ENCODE measurements around the gene PRKAG2. TPM values are rescaled to one million over a fixed set of nuclear protein-coding genes. Genes with fewer than 3 reads are reported as not detected.

PRKAG2 gene
- total RNA-seq, 1 donor from 2014 or later = 13.5 TPM

DNA sequence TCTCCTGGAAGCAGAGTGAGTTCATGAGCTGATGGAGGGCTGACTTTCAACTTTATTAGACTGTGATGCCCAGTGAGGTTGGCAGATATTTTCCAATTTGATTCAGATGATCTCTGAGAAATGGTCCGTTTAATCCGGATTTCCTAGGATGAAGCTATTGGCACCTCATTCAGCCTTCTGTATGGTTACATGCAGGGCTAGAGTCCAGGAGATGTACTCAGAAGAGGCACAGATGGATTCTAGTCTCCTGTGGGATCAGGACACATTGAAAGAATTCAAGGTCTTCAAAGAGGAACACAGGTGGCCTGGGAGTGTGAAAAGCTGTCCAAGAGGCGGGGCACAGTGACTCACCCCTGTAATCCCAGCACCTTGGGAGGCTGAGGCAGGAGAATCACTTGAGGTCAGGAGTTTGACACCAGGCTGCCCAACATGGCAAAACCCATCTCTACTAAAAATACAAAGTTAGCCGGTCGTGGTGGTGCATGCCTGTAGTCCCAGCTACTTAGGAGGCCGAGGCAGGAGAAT is 334.2 kb downstream of the PRKAG2 start:
- peaks cover 8% of the 10 kb centered on the region for H3K27me3 Mint-ChIP-seq (ENCODE audit: unreplicated experiment)
- TF ChIP-seq, protein P1, sequence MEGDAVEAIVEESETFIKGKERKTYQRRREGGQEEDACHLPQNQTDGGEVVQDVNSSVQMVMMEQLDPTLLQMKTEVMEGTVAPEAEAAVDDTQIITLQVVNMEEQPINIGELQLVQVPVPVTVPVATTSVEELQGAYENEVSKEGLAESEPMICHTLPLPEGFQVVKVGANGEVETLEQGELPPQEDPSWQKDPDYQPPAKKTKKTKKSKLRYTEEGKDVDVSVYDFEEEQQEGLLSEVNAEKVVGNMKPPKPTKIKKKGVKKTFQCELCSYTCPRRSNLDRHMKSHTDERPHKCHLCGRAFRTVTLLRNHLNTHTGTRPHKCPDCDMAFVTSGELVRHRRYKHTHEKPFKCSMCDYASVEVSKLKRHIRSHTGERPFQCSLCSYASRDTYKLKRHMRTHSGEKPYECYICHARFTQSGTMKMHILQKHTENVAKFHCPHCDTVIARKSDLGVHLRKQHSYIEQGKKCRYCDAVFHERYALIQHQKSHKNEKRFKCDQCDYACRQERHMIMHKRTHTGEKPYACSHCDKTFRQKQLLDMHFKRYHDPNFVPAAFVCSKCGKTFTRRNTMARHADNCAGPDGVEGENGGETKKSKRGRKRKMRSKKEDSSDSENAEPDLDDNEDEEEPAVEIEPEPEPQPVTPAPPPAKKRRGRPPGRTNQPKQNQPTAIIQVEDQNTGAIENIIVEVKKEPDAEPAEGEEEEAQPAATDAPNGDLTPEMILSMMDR (IDR thresholded peaks at IDR 0.05) = no peak
- peaks cover 15% of the 10 kb centered on the region for H3K4me1 Mint-ChIP-seq (ENCODE audit: unreplicated experiment)
- no peak overlapping the region for H3K4me3 Mint-ChIP-seq (ENCODE audit: unreplicated experiment)
- H3K36me3 Mint-ChIP-seq (ENCODE audit: unreplicated experiment) = no peaks in the 10 kb centered on the region
- H3K9me3 Mint-ChIP-seq (ENCODE audit: unreplicated experiment) = no peaks in the 10 kb centered on the region
- no peak for DNase-seq (ENCODE audit: extremely low spot score, unreplicated experiment)
- H3K27ac Mint-ChIP-seq (ENCODE audit: unreplicated experiment) = no peak overlapping the region

DNA sequence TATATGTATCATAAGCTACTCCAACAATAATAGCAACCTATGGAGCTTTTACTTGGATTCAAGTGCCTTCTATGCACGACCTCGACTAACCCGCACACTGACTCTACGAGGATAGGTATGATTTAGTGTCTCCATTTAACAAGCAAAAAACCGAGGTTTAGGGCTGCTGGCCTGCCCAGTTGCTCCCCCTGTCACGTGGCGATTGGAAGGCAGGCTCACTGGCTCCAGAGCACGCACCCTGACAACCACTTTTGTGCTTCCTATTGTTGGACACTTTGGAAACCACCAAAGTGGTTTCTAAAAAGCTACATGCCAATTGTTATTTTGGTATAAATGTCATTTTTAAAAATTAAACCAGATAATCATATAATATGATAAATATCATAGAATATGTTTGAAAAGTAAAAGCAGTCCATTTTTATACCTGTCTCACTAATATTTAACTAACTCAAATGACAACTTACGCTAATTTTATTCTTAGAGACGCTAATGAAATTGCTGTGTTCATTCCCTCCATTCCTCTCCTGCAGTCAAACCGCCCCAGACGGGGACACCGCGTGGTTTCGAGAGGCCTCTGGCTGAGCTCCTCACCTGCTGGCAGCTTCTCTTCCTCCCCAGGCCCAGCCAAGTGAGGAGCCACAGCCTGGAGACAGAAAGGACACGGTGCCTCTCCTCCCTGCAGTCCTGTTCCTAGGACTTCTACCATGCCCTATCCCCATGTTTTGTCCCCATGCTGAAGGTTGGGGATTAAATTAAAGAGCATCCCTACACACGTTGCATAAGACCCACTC is 335.0 kb downstream of the PRKAG2 start:
- Mint-ChIP-seq H3K27me3 (ENCODE audit: unreplicated experiment) (peaks cover 8% of the 10 kb centered on the region), H3K27ac (ENCODE audit: unreplicated experiment) (no peak overlapping the region), H3K4me3 (ENCODE audit: unreplicated experiment) (no peak overlapping the region), H3K4me1 (ENCODE audit: unreplicated experiment) (peaks cover 15% of the 10 kb centered on the region), H3K36me3 (ENCODE audit: unreplicated experiment) (no peaks in the 10 kb centered on the region), H3K9me3 (ENCODE audit: unreplicated experiment) (no peaks in the 10 kb centered on the region)
- DNase-seq (ENCODE audit: extremely low spot score, unreplicated experiment) = no peak
- TF ChIP-seq, protein P1 (IDR thresholded peaks at IDR 0.05) = no peak

DNA sequence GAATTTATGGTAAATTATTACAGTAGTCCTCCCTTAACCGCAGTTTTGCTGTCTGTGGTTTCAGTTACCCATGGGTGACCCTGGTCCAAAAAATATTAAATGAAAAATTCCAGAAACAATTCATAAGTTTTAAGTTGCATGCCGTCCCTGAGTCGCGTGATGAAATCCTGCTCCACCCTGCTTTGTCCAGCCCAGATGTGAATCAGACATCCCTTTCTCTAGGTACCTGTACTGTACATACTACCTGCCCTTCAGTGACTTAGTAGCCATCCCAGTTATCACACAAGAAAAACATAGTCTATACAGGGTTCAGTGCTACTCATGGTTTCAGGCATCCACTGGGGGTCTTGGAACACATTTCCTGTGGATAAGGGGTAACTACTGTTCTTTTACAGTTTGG is 336.8 kb downstream of the PRKAG2 start:
- Mint-ChIP-seq H3K27ac (ENCODE audit: unreplicated experiment) (no peak overlapping the region), H3K27me3 (ENCODE audit: unreplicated experiment) (peaks cover 8% of the 10 kb centered on the region), H3K36me3 (ENCODE audit: unreplicated experiment) (no peaks in the 10 kb centered on the region)

DNA sequence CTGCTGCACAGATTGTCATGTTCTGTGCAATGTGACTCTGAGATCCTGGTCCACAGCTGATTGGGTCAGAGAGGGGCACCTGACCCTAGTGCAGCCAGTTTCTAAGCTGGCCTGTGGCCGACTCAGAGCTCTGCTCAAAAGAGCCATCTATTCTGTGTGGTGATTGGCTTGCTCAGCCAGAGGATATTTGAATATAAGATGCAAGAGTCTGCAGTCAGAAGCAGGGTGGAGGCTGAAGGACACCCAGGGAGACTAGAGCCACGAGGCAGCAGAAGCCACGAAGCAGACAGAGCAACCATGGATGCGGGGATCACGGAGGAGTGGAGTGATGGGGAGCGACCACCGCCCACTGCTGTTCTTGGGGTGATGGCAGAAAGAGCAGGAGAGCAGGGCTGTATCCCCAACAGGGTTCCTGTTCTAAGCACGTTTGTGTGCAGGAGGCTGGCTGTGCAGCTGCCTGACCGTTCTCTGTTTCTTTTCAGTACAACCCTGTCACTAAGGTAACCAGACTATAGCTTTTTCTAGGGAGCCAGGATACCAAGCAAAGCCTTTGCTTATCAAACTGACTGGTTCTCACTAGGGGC is 337.7 kb downstream of the PRKAG2 start:
- Mint-ChIP-seq H3K27ac (ENCODE audit: unreplicated experiment) (peak overlapping the region; percentile 16), H3K36me3 (ENCODE audit: unreplicated experiment) (no peaks in the 10 kb centered on the region), H3K4me3 (ENCODE audit: unreplicated experiment) (no peak overlapping the region), H3K27me3 (ENCODE audit: unreplicated experiment) (peaks cover 8% of the 10 kb centered on the region), H3K4me1 (ENCODE audit: unreplicated experiment) (peaks cover 15% of the 10 kb centered on the region), H3K9me3 (ENCODE audit: unreplicated experiment) (no peaks in the 10 kb centered on the region)
- TF ChIP-seq, protein P1 (IDR thresholded peaks at IDR 0.05) = no peak
- DNase-seq (ENCODE audit: extremely low spot score, unreplicated experiment) = no peak

More for the DNA sequence above, 336.8 kb downstream of the PRKAG2 start:
- TF ChIP-seq, protein P1 (IDR thresholded peaks at IDR 0.05) = no peak
- H3K4me1 Mint-ChIP-seq (ENCODE audit: unreplicated experiment) = peaks cover 15% of the 10 kb centered on the region
- no peak for DNase-seq (ENCODE audit: extremely low spot score, unreplicated experiment)
- H3K9me3 Mint-ChIP-seq (ENCODE audit: unreplicated experiment) = no peaks in the 10 kb centered on the region
- no peak overlapping the region for H3K4me3 Mint-ChIP-seq (ENCODE audit: unreplicated experiment)
